Fibroblast of the aortic adventitia (primary cell): ENCODE data around the gene KCTD13. TPM values are rescaled to one million over a fixed set of nuclear protein-coding genes. Genes with fewer than 3 reads are reported as not detected.

ENCODE experiments used
- DNase-seq: peaks from one replicate; pipeline ENCODE4 v3.0.0-alpha.2; 2010; ENCODE audit warnings: low read depth
- H3K4me3 ChIP-seq: 2 replicates; pipeline ENCODE4 v1.5.1; 2011; ENCODE audit warnings: low read depth, mild to moderate bottlenecking, control low read depth, low read length, moderate library complexity
- CTCF ChIP-seq: IDR thresholded peaks from 2 replicates; pipeline ENCODE4 v1.5.1; 2011; ENCODE audit warnings: mild to moderate bottlenecking, low read length, control low read depth, inconsistent platforms; ENCODE audit not compliant: insufficient read depth
- total RNA-seq: library from RNA; depleted of rRNA; stranded (reverse); fragments of >200 nt; gene quantifications from 2 replicates; pipeline ENCODE4 v1.2.3, GENCODE V29; 2012; ENCODE audit warnings: low replicate concordance

The KCTD13 gene
- total RNA-seq, 1 donor, result 12.5 TPM

- no peak for TF ChIP-seq CTCF
- peak; percentile 28 for DNase-seq
- H3K4me3 ChIP-seq, result no peak overlapping the region
These were observed 65.8 kb downstream of the KCTD13 start for GRCh38 chr16:29860218-29860617.

GRCh38 chr16:29858974-29859373 lies 67.1 kb downstream of the KCTD13 start:
- no peak for TF ChIP-seq CTCF
- no peak for DNase-seq
- H3K4me3 ChIP-seq, result no peak overlapping the region

GRCh38 chr16:29858149-29858849 lies 67.7 kb downstream of the KCTD13 start:
- DNase-seq, result no peak
- H3K4me3 ChIP-seq, result no peak overlapping the region
- no peak for TF ChIP-seq CTCF

- no peak overlapping the region for H3K4me3 ChIP-seq
- no peak for TF ChIP-seq CTCF
- DNase-seq, result peak; percentile 73
These were observed 68.8 kb downstream of the KCTD13 start for GRCh38 chr16:29857133-29857760.

Other genes with a start within 250 kb of the KCTD13 start
- 7.4 and 86.1 TPM in 2 replicates for gene QPRT, start 247.0 kb downstream of the KCTD13 start, total RNA-seq
- gene C16orf54, start 180.2 kb downstream of the KCTD13 start, total RNA-seq, result not detected in 2 replicates
- not detected in 2 replicates for gene ZG16, start 148.0 kb downstream of the KCTD13 start, total RNA-seq
- 7.2 and 52.4 TPM in 2 replicates for gene KIF22, start 135.5 kb downstream of the KCTD13 start, total RNA-seq
- 74.0 and 159 TPM in 2 replicates for gene MAZ, start 119.7 kb downstream of the KCTD13 start, total RNA-seq
- gene PRRT2, start 114.0 kb downstream of the KCTD13 start, total RNA-seq, result 7.7 and 32.0 TPM in 2 replicates
- 23.4 and 61.2 TPM in 2 replicates for gene PAGR1, start 110.1 kb downstream of the KCTD13 start, total RNA-seq
- 202 and 275 TPM in 2 replicates for gene MVP, start 105.8 kb downstream of the KCTD13 start, total RNA-seq
- 66.2 and 79.2 TPM in 2 replicates for gene CDIPT, start 63.0 kb downstream of the KCTD13 start, total RNA-seq
- 1.4 and 12.3 TPM in 2 replicates for gene SEZ6L2, start 26.7 kb downstream of the KCTD13 start, total RNA-seq
- 0.98 and 1.5 TPM in 2 replicates for gene ASPHD1, start 25.7 kb downstream of the KCTD13 start, total RNA-seq
- gene TMEM219, start 35.9 kb upstream of the KCTD13 start, total RNA-seq, result 57.3 and 68.0 TPM in 2 replicates
- gene TAOK2, start 47.6 kb upstream of the KCTD13 start, total RNA-seq, result 44.6 and 57.2 TPM in 2 replicates
- gene HIRIP3, start 69.4 kb upstream of the KCTD13 start, total RNA-seq, result 13.6 and 14.4 TPM in 2 replicates
- gene INO80E, start 70.0 kb upstream of the KCTD13 start, total RNA-seq, result 6.5 and 36.5 TPM in 2 replicates
- gene DOC2A, start 84.8 kb upstream of the KCTD13 start, total RNA-seq, result not detected in 2 replicates
- not detected in 2 replicates for gene C16orf92, start 97.0 kb upstream of the KCTD13 start, total RNA-seq
- gene TLCD3B, start 105.0 kb upstream of the KCTD13 start, total RNA-seq, result 0.18 TPM in 1 of 2 replicates, not detected in the other
- 522 and 792 TPM in 2 replicates for gene ALDOA, start 139.5 kb upstream of the KCTD13 start, total RNA-seq
- 70.8 and 154 TPM in 2 replicates for gene PPP4C, start 149.8 kb upstream of the KCTD13 start, total RNA-seq
- gene TBX6, start 165.7 kb upstream of the KCTD13 start, total RNA-seq, result 0.09 and 0.16 TPM in 2 replicates
- 15.8 and 19.8 TPM in 2 replicates for gene YPEL3, start 170.0 kb upstream of the KCTD13 start, total RNA-seq
- 1.5 TPM in 2 replicates for gene GDPD3, start 187.3 kb upstream of the KCTD13 start, total RNA-seq
- gene MAPK3, start 197.0 kb upstream of the KCTD13 start, total RNA-seq, result 23.4 and 90.5 TPM in 2 replicates